GM19438 (cell line): ENCODE results near the gene SIGLEC15.
"Not testable (repeated sequence)": the region's sequence is repeated elsewhere in the genome, so short reads cannot be mapped to it uniquely, and the experiment has no call there.

Experiments used
- ATAC-seq: cut with Tn5 transposase; IDR thresholded peaks from one replicate; pipeline ENCODE4 v1.9.1; 2021; ENCODE audit warnings: low read depth; ENCODE audit not compliant: unreplicated experiment

The SIGLEC15 gene, protein sequence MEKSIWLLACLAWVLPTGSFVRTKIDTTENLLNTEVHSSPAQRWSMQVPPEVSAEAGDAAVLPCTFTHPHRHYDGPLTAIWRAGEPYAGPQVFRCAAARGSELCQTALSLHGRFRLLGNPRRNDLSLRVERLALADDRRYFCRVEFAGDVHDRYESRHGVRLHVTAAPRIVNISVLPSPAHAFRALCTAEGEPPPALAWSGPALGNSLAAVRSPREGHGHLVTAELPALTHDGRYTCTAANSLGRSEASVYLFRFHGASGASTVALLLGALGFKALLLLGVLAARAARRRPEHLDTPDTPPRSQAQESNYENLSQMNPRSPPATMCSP

DNA sequence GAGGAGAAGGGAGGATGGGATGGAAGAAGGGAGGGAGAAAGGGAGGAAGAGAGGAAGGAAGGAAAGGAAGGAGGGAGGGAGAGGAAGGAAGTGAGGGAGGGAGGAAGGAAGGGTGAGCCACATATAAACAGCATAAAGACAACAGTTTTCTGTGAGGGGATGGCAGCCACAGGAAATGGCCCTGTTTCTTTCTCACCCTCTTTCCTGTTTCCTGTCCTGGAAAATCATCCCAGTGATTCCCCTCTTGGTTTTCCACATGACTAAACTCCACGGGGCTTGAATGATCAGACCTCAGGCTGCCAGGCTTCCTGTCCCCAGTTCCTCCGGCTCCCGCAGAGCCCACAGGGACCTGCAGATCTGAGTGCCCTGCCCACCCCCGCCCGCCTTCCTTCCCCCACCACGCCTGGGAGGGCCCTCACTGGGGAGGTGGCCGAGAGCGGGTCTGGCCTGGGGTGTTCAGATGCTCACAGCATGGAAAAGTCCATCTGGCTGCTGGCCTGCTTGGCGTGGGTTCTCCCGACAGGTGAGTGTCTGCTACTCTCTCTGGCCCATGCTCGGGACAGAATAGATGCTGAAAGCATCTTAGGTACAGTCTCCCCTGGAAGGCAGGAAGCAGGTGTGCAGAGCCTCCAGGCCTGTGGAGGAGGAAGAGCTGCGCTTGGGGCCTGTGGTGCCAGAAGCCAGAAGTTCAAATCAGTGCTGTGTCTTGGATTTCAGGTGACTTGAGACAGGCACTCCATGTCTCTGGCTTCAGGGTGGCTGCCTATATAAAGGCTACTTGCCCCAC, at the start of gene SIGLEC15:
Gene SIGLEC15, plus strand, starts transcription at position 418 of the 787 bp plus-strand sequence. Its CDS starts 54 bp downstream, at position 472.
- no peak for ATAC-seq

DNA sequence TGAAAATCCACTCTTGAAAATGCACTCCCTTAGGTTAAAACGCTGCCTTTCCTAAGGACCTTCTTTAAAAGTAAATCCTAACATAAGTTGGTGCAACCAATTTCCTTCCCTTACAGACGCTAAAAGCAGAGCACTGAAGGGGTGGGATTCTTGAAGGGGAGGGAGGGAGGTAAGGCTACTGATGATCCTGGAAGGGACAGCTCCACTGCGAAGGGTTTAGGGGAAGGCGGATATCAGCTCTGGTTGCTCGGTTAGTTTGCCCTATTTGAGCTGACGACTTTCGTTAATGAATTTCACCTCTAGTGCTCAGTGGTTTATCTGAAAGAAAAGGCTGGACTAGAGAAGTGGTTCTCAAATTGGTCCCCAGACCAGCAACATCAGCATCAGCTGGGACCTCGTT, 49.7 kb upstream of the SIGLEC15 start:
- no peak for ATAC-seq

DNA sequence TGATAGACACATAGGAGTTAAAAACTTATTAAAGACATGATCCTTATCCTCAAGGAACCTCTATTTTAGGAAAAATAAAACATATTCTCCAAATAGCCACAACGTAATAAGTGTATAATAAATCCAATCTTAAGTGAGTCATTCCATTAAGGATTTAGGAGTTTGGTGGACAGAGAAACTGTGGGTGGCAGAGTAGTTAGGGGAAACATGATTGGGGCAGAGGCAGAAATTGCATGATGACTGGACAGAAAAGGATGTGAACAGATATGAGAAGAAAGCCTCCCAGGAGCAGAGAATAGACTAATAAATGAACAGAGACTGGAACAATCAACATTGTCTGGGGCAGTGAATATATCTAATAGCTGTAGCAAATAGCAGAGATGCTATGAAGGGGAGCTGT, 48.1 kb upstream of the SIGLEC15 start:
- no peak for ATAC-seq

DNA sequence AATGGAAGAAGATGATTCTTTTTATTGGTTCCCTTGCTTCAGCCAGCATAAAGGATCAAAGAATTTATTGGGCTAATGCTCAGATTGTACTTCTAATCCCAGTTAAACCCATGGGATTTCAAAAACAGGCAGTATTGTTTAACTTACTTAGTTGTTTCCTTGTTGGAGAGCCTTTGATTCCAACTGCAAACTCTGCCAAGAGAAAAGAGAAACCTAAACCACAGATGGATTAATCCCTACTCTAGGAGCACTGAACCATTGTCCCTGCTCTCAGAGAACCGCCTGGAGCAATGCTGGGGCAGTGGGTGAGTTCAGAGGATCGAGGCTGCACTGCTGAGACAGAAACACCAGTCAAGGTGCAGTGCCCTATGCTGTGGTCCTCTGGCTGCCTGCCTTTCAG, 44.9 kb upstream of the SIGLEC15 start:
- ATAC-seq, result no peak

DNA sequence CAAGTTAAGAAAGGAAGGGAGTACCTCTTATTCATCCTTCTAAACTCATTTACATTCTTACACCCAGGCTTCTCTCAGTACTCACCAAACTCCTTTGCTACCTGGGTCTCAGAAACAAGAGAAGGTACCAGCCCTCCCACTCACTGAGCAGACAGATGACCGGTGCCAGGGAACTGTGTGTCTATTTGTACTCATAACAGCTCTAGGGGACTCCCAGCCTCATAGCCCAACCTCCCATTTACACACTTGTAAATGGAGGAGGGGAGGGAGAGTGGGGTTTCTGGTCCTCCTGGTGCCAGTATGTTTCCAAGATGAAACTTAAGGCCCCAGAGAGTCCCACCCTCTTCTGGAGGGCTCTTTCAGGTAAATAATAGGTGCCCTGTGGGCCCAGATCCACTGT, 42.8 kb upstream of the SIGLEC15 start:
- ATAC-seq, result no peak

DNA sequence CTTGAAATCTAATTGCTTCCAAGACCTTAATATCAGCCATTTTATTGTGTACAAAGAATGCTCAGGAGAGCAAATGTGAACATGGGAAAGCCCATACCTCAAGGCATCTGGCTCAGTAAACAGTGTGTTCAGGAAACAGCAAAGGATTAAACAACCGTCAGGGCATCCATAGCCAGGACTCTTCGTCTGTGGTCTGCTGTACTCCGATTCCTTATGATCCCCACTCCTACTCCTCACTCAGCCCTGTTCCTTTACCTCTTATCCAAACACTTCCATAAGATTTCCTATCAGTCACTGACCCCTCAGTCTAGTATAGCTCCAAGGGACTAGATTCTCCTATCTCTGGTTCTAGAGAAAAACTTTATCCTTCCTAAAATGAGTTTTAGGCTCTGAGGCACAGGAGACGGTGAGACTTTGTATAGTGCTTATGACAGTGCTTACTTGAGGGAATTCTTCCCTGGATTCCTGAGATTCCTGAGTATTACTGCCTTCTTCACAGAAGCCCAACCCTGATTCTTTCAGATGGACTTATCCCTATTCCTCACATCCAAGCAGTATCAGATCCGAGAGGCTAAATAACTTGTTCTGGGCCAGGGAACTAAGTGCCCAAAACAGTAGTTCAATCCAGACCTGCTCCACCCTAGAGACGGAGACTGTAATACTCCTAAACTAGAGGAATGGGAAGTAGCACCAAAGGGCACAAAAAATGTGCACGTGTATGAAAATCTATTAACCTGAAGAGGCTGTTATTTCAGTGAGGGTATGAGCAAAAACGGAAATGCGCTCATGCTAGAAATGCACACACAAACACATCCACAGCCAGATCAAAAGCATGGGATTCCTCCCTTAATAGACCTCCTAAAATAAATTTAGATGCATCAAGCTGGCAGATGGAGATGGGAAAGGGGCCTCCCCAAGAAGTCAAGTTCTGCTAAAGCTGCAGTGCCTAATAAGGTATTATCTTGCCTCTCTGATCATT, 42.1 kb upstream of the SIGLEC15 start:
- ATAC-seq, result no peak

DNA sequence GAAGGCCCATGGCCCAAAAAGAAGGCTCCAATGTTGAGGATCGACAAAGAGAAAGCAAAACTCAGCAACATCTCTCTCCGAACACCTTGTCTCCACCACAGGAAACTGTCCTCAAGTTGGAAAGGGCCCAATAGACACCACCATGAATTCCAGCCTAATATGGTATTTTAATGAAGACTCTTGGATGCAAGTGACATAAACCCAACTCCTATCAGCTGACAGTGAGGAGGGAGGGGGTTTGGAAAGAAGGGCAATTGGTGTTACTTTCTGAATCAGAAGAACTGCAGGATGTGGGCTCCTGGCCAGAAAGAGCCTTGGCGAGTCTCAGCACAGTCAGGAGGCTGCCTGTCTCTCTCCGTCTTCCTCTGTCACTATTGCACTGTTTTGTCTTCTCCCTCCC, 40.3 kb upstream of the SIGLEC15 start:
- ATAC-seq, result no peak

DNA sequence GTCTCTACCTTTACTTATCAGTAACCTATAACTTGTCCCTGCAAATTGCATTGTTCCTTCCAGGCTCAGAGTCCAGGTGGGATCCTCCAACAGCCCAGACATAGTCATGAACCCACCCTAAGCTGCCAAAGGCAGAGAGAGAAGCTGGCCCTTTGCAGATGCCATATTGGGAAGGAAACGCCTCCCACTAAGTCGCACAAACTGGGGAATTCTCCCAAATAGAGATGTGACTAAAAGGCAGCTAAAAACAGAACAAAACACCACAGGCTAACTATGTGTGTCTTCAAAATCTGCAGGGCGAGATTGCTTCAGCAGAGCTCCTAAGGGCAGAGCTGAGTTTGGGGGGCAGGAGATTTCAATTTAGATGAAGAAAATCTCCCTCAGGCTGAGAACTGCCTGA, 38.5 kb upstream of the SIGLEC15 start:
- no peak for ATAC-seq

DNA sequence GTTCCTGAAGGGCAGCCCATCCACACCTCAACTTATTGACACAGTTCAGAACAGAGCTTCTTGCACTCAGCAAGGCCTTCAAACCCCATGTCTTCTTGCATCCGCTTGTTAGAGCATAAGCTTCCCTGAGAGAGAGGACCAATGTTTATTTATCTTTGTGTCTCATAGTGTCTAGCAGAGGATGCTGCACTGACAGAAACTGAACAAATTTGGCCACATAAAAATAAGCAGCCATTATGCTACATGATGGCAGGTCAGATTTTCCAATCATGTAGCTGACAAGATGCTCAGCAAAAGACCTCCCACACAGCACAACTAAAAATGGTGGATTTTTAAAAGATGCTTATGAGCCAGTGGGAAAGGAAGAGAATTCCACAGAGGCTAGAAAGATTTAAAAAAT, 38.1 kb upstream of the SIGLEC15 start:
- no peak for ATAC-seq

DNA sequence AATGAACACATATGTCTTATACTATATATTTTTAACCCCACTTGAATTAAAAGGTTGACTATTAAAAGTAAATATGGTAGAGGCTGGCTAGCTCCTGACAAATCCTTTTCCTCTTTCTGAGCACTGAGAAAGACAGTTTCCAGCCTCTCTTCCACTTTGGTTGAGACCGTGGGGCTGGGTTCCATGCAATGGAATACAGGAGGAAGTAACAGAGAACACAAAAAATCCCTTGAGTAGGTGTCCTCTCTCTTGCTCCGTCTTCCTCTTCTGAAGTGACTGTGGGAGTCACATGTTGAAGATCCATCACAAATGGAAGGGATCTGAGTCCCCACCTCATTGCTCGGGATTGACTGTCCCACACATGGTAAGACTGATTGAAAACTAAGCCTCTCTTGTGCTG, 36.6 kb upstream of the SIGLEC15 start:
- ATAC-seq, result no peak

DNA sequence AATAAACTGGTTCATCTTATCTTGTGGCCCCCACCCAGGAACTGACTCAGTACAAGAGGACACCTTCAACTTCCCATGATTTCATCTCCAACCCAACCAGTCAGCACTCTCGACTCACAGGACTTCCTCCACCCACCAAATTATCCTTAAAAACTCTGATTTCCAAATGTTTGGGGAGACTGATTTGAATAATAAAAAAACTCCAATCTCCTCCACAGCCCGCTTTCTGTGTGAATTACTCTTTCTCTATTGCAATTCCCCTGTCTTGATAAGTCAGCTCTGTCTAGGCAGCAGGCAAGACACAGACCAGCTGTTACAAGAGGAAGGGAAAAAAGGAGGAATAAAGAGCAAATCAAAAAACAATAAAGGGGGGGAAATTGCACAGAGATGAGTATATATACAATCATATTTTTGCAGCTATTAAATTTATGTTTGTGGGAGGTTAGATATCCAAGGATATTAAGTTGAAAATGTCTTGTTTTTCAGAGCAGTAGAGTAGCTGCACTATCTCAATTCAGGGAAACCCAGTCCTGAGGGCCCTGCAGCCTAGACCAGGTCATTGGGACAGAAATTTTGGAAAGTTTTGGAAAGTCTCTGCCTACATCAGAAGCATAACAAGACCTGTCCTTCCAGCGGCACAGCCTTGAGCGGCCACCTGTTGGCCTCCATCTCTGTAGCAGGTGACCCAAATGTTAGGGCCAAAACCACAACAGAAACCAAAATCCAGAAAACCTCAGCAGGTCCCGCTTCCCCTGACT, 32.8 kb upstream of the SIGLEC15 start:
- ATAC-seq, result no peak

DNA sequence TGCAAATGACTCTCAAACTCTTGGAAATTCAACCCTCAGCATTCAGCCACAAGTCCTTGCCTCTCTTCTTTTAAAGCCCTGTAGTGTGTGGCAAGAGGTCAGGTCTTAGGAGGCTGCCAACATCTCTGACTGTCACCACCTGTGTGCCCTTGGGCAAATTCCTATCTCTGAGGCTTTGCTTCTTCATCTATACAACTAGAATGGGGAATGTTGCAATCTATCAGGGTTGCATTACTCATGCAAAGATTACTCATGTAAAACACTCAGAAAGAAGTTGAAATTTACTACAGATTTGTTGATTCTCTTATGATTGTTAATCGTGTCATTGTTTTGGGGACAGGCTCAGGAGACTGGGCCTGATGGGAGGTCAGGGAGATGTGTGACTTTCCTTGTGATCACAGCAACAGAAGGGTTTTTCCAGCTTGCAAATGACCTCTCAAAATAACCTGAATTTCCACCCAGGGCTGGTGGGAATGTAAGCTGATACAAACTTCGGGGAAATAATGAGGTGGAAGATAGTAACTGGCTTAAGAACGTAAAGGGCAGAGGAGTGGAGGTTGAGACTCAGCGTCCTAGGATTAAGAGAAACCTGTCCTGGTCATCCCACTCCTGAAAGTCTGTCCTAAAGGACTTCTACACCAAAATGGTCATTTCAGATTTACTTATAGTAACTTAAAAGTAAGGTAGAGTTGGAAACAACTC, 32.1 kb upstream of the SIGLEC15 start:
- no peak for ATAC-seq

DNA sequence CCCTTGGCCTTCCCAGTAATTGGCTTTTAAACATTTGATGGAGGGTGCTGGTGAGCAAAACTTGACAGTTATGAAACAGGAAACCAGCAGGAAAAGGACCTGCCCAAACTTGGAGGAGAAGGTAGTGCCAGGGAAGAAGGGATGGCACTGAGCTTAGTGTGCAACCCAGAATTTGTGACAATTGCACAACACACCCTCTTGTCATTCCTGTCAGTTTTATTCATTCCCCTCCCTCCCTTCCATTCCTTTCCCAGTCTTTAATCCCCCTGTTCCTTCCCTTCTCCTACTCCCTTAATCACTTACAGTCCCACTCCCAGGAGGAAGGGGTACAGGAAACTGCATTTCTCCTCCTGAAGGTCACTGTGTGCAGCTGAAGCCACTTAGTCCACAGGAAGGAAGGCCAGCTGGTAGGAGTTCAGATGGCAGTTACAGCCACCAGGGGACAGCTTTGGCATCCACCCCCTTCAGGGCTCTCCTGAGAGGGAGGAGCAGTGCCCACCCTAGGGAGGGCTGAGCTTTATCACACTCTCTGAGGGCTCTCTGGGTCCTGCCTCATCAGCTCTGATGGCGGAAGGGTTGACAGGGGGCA, 24.0 kb upstream of the SIGLEC15 start:
- ATAC-seq, result no peak

DNA sequence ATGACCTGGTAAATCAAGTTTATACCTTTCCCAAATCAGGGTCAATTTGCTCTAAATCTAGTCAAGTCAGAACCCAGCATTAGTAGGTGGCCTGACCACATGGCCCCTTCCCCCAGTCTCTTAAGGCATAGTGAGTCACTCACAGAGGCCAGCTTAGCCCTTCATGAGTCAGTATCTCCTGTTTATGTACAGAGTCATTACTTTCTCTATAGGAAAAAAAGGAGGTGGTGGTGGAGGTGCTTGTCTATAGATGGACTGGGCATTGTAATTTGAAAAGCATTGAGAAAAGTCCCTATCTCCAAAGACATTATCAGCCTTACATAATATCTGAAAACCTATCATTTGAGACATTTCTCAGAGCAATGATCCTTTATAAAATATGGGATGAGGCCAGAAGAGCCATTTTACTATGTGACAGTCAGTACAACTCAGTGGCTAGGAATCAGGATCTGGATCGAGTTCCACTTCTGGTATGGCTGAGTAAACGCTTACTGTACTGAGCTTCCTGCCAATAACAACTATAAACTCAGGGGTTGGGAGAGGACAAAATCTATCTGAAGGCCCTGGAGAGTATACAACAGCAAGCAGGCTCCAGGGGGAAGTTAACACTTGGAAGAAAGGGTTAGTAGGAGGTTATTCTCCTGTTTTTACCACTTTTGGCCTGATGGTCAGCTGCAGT, 22.5 kb upstream of the SIGLEC15 start:
- no peak for ATAC-seq

DNA sequence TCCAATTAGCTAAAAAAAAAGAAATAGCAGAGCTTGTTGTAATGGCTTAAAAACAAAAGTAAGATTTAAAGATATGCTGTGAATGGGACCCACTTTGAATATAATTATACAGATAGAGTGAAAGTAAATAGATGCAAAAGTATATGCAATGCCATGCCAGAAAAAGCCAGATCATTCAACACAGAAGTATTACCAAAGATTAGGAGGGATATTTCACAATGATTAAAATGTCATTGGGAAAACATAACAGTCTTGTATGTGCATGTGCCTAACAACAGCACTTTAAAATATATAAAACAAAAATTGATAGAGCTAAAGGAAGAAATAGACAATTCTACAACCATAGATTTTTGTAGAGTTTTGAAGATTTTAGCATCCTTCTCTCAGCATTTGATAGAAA, 19.9 kb upstream of the SIGLEC15 start:
- no peak for ATAC-seq

DNA sequence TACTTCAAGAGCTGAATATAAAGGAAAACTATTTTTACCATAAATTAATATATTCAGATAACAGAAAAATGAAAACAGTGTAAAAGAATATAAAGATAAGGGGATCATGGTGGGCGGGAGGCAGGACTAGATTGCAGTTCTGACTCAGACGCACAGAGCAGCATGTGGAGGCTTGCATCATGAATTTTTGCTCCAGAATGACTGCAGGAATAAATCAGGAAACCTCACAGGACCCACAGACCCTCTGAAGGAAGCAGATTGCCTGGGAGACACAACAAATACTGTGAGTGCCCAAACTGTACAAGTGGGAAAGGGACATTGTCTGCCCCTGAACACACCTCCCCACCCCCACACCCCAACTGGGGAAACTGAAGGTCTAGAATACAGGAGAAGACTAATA, 19.2 kb upstream of the SIGLEC15 start:
- ATAC-seq, result no peak

DNA sequence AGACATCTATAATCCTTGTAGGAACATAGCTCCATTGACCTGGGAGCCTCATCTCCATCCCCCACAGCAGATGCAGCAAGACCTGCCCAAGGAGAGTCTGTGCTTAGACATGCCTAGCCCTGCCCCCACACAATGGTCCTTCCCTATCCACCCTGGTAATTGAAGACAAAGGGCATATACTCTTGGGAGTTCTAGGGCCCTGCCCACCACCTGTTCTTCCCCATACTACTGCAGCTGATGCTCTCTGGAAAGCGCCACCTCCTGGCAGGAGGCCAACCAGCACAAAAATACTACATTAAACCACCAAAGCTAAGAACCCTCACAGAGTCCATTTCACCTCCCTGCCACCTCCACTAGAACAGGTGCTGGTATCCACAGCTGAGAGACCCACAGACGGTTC, 18.3 kb upstream of the SIGLEC15 start:
- ATAC-seq, result not testable (repeated sequence)

DNA sequence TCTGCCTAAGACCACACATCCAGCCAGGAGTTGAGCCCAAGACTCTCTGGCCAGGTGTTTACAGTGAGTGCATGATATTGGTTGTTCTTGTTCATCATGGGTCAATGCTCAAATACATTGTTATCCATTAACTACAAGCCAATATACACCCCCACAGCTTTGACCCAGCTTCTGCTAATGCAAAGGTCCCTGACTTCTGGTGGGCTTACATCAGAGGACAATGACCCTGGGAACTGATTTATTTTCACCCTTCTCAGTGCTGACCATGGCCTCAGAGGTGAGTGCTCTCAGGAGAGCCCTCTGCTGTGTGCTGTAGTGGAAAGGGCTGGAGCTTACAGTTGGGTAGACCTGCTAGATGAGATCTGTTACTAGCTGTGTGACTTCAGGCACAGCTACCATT, 10.7 kb upstream of the SIGLEC15 start:
- not testable (repeated sequence) for ATAC-seq

DNA sequence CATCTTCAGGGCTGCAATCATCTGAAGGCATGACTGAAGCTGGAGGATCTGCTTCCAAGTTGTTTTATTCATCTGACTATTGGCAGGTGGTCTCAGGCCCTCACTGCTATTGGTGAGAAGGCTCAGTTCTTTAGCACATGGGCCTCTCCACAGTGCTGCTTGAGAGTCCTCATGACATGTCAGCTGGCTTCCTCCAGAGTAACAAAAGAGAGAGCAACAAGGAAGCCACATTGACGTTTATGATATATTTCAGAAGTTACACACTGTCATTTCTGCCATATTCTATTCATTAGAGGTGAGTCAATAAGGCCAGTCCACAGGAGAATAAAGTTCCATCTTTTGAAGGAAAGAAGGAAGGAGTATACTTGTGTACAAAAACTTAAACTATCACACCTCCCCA, 7.9 kb upstream of the SIGLEC15 start:
- ATAC-seq, result no peak
